HepG2 (cell line): Measurements from ENCODE around the gene METTL26. TPM values are rescaled to one million over a fixed set of nuclear protein-coding genes. Genes with fewer than 3 reads are reported as not detected.

Experiments
- ADNP ChIP-seq: sonication (generic); formaldehyde crosslinking; IDR thresholded peaks from 2 replicates; pipeline ENCODE4 v1.4.0; 2020; ENCODE audit warnings: missing genetic modification reagents
- AGO1 ChIP-seq: fragments of 200-400 bp; formaldehyde crosslinking; IDR thresholded peaks from 2 replicates; pipeline ENCODE4 v1.6.1; 2017; ENCODE audit warnings: mild to moderate bottlenecking, low read depth, low read length, moderate library complexity; ENCODE audit not compliant: poor library complexity, severe bottlenecking
- CBX2 ChIP-seq, 2 experiments: fragments of 200-600 bp in 1 of 2; sonication (generic); formaldehyde crosslinking in 1 of 2; IDR thresholded peaks; 2 replicates each; pipeline versions ENCODE4 v1.7.0 to v1.8.1; 2018 to 2022; ENCODE audit warnings: low read depth in 2 of 2, low read length in 1 of 2, mild to moderate bottlenecking in 1 of 2, missing genetic modification reagents in 1 of 2
- CENPT ChIP-seq: sonication (generic); formaldehyde crosslinking; IDR thresholded peaks from 2 replicates; pipeline ENCODE4 v1.8.0; 2022; ENCODE audit warnings: low read depth, mild to moderate bottlenecking, moderate library complexity, missing genetic modification reagents
- KDM5A ChIP-seq: fragments of 200-600 bp; sonication (generic); IDR thresholded peaks from 2 replicates; pipeline ENCODE4 v1.7.0; 2018; ENCODE audit warnings: antibody characterized with exemption, mild to moderate bottlenecking, low read length, borderline replicate concordance
- MXD4 ChIP-seq: IDR thresholded peaks from 2 replicates; pipeline ENCODE4 v1.6.1; 2016; ENCODE audit warnings: mild to moderate bottlenecking, missing biosample characterization, missing genetic modification reagents
- POGZ ChIP-seq: sonication (generic); formaldehyde crosslinking; IDR thresholded peaks from 2 replicates; pipeline ENCODE4 v1.4.0; 2020; ENCODE audit warnings: mild to moderate bottlenecking, missing genetic modification reagents
- RBM39 ChIP-seq: fragments of 200-400 bp; formaldehyde crosslinking; IDR thresholded peaks from one replicate; pipeline ENCODE4 v1.6.1; 2018; ENCODE audit warnings: antibody characterized with exemption, mild to moderate bottlenecking, low read depth, low read length; ENCODE audit not compliant: poor library complexity, severe bottlenecking
- RFX1 ChIP-seq: fragments of 450-650 bp; IDR thresholded peaks from 2 replicates; pipeline ENCODE4 v1.6.1; 2017
- TBX3 ChIP-seq: fragments of 450-650 bp; IDR thresholded peaks from 2 replicates; pipeline ENCODE4 v1.6.1; 2017; ENCODE audit warnings: antibody characterized with exemption, mild to moderate bottlenecking, inconsistent platforms, borderline replicate concordance
- ZNF138 ChIP-seq: sonication (generic); formaldehyde crosslinking; IDR thresholded peaks from 2 replicates; pipeline ENCODE4 v1.5.0; 2020; ENCODE audit warnings: mild to moderate bottlenecking, low read depth, missing genetic modification reagents
- ZNF256 ChIP-seq: sonication (generic); formaldehyde crosslinking; conservative IDR thresholded peaks from 2 replicates; pipeline ENCODE4 v1.4.0; 2020; ENCODE audit warnings: missing genetic modification reagents
- ZNF704 ChIP-seq: sonication (generic); formaldehyde crosslinking; IDR thresholded peaks from 2 replicates; pipeline ENCODE4 v1.8.1; 2023; ENCODE audit warnings: mild to moderate bottlenecking, inconsistent platforms, moderate library complexity, missing genetic modification reagents, borderline replicate concordance
- ZNF772 ChIP-seq: sonication (generic); formaldehyde crosslinking; IDR thresholded peaks from 2 replicates; pipeline ENCODE4 v1.5.0; 2020; ENCODE audit warnings: mild to moderate bottlenecking, missing genetic modification reagents
- ZNF788 ChIP-seq: sonication (generic); formaldehyde crosslinking; IDR thresholded peaks from 2 replicates; pipeline ENCODE4 v1.5.0; 2020; ENCODE audit warnings: mild to moderate bottlenecking, missing genetic modification reagents, borderline replicate concordance
- polyA plus RNA-seq, 8 experiments: library from polyadenylated mRNA; depleted of rRNA in 3 of 8; stranded (reverse) in 7 of 8; unstranded in 1 of 8; fragments of >200 nt; fragmentation: Illumina TruSeq in 4 of 8; extraction: Trizol in 4 of 8; gene quantifications; 2 replicates each; pipeline versions ENCODE4 v1.2.1 to v1.2.3, GENCODE V29; 2011 to 2016; ENCODE audit warnings: low read depth in 4 of 8, missing spikeins in 1 of 8, mixed read lengths in 1 of 8; ENCODE audit not compliant: insufficient read depth in 1 of 8
- total RNA-seq, 5 experiments: library from RNA; depleted of rRNA; stranded (reverse); fragments of >200 nt; fragmentation: Illumina TruSeq; extraction: Trizol; gene quantifications; 2 replicates each; pipeline ENCODE4 v1.2.3, GENCODE V29; 2016; ENCODE audit warnings: low read depth in 1 of 5
- TF ChIP-seq, protein P1 (sequence below): sonication (generic); formaldehyde crosslinking; IDR thresholded peaks from 2 replicates; pipeline ENCODE4 v1.5.0; 2020; ENCODE audit warnings: missing genetic modification reagents
- TF ChIP-seq, protein P2 (sequence below): sonication (generic); formaldehyde crosslinking; IDR thresholded peaks from 2 replicates; pipeline ENCODE4 v1.5.1; 2020; ENCODE audit warnings: missing genetic modification reagents, mild to moderate bottlenecking, borderline replicate concordance
- TF ChIP-seq, protein P3 (sequence below), 2 experiments: sonication (generic) in 1 of 2; formaldehyde crosslinking in 1 of 2; IDR thresholded peaks; 2 replicates each; pipeline versions ENCODE4 v1.4.0 to v1.6.1; 2018 to 2020; ENCODE audit warnings: missing genetic modification reagents in 2 of 2, borderline replicate concordance in 1 of 2, low read depth in 1 of 2, mild to moderate bottlenecking in 1 of 2, missing biosample characterization in 1 of 2

METTL26 gene
- total and polyA plus RNA-seq, 2 of the 13 experiments (the other 11 are each of a cell fraction or from before 2014, with no cell fraction given), result 65.5 to 70.1 TPM

- TF ChIP-seq ZNF704 (CRISPR knock-in tag) (0 out of 2 replicates have a peak, but pooled peaks have one; percentile 36), MXD4 (CRISPR knock-in tag) (no peak), RBM39 (no peak), ZNF138 (CRISPR knock-in tag) (no peak), ADNP (CRISPR knock-in tag) (no peak), ZNF772 (0 out of 2 replicates have a peak, but pooled peaks have one; percentile 47), TBX3 (no peak), ZNF256 (no peak), ZNF788 (CRISPR knock-in tag) (no peak), AGO1 (peak; percentile 69), CENPT (CRISPR knock-in tag) (0 out of 2 replicates have a peak, but pooled peaks have one; percentile 59), KDM5A (peak; percentile 55; the same call in 1 of the 2 replicates), RFX1 (no peak), CBX2 (IDR thresholded peaks at IDR 0.05; ENCODE audit: low read depth, low read length) (no peak), CBX2 (CRISPR knock-in tag; IDR thresholded peaks at IDR 0.05; ENCODE audit: low read depth) (no peak), POGZ (CRISPR knock-in tag) (no peak)
- TF ChIP-seq, protein P1, sequence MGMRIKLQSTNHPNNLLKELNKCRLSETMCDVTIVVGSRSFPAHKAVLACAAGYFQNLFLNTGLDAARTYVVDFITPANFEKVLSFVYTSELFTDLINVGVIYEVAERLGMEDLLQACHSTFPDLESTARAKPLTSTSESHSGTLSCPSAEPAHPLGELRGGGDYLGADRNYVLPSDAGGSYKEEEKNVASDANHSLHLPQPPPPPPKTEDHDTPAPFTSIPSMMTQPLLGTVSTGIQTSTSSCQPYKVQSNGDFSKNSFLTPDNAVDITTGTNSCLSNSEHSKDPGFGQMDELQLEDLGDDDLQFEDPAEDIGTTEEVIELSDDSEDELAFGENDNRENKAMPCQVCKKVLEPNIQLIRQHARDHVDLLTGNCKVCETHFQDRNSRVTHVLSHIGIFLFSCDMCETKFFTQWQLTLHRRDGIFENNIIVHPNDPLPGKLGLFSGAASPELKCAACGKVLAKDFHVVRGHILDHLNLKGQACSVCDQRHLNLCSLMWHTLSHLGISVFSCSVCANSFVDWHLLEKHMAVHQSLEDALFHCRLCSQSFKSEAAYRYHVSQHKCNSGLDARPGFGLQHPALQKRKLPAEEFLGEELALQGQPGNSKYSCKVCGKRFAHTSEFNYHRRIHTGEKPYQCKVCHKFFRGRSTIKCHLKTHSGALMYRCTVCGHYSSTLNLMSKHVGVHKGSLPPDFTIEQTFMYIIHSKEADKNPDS (CRISPR knock-in tag), result no peak
- TF ChIP-seq, protein P2, sequence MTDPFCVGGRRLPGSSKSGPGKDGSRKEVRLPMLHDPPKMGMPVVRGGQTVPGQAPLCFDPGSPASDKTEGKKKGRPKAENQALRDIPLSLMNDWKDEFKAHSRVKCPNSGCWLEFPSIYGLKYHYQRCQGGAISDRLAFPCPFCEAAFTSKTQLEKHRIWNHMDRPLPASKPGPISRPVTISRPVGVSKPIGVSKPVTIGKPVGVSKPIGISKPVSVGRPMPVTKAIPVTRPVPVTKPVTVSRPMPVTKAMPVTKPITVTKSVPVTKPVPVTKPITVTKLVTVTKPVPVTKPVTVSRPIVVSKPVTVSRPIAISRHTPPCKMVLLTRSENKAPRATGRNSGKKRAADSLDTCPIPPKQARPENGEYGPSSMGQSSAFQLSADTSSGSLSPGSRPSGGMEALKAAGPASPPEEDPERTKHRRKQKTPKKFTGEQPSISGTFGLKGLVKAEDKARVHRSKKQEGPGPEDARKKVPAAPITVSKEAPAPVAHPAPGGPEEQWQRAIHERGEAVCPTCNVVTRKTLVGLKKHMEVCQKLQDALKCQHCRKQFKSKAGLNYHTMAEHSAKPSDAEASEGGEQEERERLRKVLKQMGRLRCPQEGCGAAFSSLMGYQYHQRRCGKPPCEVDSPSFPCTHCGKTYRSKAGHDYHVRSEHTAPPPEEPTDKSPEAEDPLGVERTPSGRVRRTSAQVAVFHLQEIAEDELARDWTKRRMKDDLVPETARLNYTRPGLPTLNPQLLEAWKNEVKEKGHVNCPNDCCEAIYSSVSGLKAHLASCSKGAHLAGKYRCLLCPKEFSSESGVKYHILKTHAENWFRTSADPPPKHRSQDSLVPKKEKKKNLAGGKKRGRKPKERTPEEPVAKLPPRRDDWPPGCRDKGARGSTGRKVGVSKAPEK (CRISPR knock-in tag), result no peak
- TF ChIP-seq, protein P3, sequence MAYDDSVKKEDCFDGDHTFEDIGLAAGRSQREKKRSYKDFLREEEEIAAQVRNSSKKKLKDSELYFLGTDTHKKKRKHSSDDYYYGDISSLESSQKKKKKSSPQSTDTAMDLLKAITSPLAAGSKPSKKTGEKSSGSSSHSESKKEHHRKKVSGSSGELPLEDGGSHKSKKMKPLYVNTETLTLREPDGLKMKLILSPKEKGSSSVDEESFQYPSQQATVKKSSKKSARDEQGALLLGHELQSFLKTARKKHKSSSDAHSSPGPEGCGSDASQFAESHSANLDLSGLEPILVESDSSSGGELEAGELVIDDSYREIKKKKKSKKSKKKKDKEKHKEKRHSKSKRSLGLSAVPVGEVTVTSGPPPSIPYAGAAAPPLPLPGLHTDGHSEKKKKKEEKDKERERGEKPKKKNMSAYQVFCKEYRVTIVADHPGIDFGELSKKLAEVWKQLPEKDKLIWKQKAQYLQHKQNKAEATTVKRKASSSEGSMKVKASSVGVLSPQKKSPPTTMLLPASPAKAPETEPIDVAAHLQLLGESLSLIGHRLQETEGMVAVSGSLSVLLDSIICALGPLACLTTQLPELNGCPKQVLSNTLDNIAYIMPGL (CRISPR knock-in tag; IDR thresholded peaks at IDR 0.05; ENCODE audit: borderline replicate concordance in 1 of 2, low read depth in 1 of 2), result no peak
Observed at GRCh38 chr16:668519-669171, 32.5 kb upstream of the METTL26 start (continued).
